Measurements from ENCODE around the gene FGF12.

DNA sequence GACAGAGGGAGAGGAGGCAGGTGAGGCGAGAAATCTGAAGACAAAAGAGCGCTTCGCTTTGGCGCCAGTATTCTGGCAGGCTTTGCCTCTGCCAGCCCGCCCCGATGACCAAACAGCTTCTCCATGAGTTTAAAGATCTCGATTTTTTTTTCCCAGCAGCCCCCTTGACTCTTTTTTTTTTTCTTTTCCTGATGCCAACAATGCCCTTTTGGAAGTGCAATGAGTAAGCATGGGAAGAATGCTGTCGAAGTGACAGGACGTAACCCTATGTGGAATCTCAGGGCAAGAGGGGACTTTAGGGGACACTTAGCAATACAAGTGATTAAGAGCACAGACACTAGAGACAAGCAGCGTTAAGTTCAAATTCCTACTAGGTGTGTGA, 211.7 kb downstream of the FGF12 start:
- TF ChIP-seq EZH2 (IDR thresholded peaks at IDR 0.05; ENCODE audit: borderline replicate concordance, insufficient read depth, low read depth, low read length, poor library complexity, severe bottlenecking) = no peak
- TF ChIP-seq, protein P1, sequence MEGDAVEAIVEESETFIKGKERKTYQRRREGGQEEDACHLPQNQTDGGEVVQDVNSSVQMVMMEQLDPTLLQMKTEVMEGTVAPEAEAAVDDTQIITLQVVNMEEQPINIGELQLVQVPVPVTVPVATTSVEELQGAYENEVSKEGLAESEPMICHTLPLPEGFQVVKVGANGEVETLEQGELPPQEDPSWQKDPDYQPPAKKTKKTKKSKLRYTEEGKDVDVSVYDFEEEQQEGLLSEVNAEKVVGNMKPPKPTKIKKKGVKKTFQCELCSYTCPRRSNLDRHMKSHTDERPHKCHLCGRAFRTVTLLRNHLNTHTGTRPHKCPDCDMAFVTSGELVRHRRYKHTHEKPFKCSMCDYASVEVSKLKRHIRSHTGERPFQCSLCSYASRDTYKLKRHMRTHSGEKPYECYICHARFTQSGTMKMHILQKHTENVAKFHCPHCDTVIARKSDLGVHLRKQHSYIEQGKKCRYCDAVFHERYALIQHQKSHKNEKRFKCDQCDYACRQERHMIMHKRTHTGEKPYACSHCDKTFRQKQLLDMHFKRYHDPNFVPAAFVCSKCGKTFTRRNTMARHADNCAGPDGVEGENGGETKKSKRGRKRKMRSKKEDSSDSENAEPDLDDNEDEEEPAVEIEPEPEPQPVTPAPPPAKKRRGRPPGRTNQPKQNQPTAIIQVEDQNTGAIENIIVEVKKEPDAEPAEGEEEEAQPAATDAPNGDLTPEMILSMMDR (IDR thresholded peaks at IDR 0.05) = no peak
